GM21390 (cell line): ENCODE measurements around the gene CLDN5.

Source experiments
- ATAC-seq: cut with Tn5 transposase; IDR thresholded peaks from one replicate; pipeline ENCODE4 v1.9.1; 2021; ENCODE audit not compliant: unreplicated experiment

CLDN5 gene

GRCh38 chr22:19523240-19524169 lies 705 bp downstream of the CLDN5 start:
- ATAC-seq, result no peak

GRCh38 chr22:19522881-19523239 lies 1.4 kb downstream of the CLDN5 start:
- no peak for ATAC-seq

GRCh38 chr22:19522190-19522880 lies 1.9 kb downstream of the CLDN5 start:
- no peak for ATAC-seq

- no peak for ATAC-seq
Observed at GRCh38 chr22:19520566-19521305, 3.5 kb downstream of the CLDN5 start.

GRCh38 chr22:19520007-19520406 lies 4.2 kb downstream of the CLDN5 start:
- no peak for ATAC-seq

GRCh38 chr22:19519041-19519926 lies 4.9 kb downstream of the CLDN5 start:
- ATAC-seq, result no peak

- no peak for ATAC-seq
Observed at GRCh38 chr22:19518635-19519034, 5.6 kb downstream of the CLDN5 start.

GRCh38 chr22:19517919-19518611 lies 6.1 kb downstream of the CLDN5 start:
- no peak for ATAC-seq

GRCh38 chr22:19517171-19517500 lies 7.1 kb downstream of the CLDN5 start:
- no peak for ATAC-seq

- ATAC-seq, result no peak
Observed at GRCh38 chr22:19516378-19517170, 7.6 kb downstream of the CLDN5 start.

- ATAC-seq, result no peak
Observed at GRCh38 chr22:19515654-19516377, 8.4 kb downstream of the CLDN5 start.

- ATAC-seq, result no peak
Observed at GRCh38 chr22:19514831-19515565, 9.2 kb downstream of the CLDN5 start.

GRCh38 chr22:19513823-19514222 lies 10.4 kb downstream of the CLDN5 start:
- ATAC-seq, result no peak

GRCh38 chr22:19510919-19511341 lies 13.3 kb downstream of the CLDN5 start:
- ATAC-seq, result no peak

- ATAC-seq, result no peak
Observed at GRCh38 chr22:19509923-19510322, 14.3 kb downstream of the CLDN5 start.

- ATAC-seq, result no peak
Observed at GRCh38 chr22:19509191-19509590, 15.0 kb downstream of the CLDN5 start.

GRCh38 chr22:19508024-19508776 lies 16.0 kb downstream of the CLDN5 start:
- no peak for ATAC-seq
